Lower leg skin (tissue), 3 donors: ENCODE data around the gene ISG20L2.

Experiments
- POLR2A ChIP-seq, 2 donors: fragments of 450-650 bp; IDR thresholded peaks; one replicate each; pipeline ENCODE4 v1.6.1; 2016 to 2017; ENCODE audit warnings: antibody characterized with exemption in 2 of 2, mild to moderate bottlenecking in 1 of 2, moderate library complexity in 1 of 2
- TF ChIP-seq, protein P1 (sequence below), 3 donors: fragments of 450-650 bp; IDR thresholded peaks; one replicate each; pipeline ENCODE4 v1.5.1; 2016; ENCODE audit warnings: antibody characterized with exemption in 3 of 3, mild to moderate bottlenecking in 3 of 3, moderate library complexity in 2 of 3

DNA sequence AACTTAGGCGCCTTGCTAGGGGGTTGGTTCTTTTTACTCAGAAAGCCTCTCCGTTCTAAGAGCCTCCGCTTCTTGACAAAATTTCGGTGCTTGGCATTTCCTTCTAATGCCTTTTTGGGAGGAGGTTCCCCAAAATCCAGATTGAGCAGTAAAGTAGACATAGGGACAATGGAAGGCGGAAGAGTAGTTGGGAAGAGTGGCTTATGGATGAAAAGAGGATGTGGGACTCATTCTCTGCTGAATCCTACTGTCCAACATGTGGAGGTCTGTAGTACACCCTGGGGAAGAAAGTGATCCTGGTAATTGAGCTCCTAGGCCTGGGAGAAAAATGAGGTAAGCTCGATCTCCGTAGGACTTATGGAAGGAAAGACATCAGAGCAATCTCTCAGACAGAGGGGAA is 1.1 kb downstream of the ISG20L2 start:
- TF ChIP-seq, protein P1, sequence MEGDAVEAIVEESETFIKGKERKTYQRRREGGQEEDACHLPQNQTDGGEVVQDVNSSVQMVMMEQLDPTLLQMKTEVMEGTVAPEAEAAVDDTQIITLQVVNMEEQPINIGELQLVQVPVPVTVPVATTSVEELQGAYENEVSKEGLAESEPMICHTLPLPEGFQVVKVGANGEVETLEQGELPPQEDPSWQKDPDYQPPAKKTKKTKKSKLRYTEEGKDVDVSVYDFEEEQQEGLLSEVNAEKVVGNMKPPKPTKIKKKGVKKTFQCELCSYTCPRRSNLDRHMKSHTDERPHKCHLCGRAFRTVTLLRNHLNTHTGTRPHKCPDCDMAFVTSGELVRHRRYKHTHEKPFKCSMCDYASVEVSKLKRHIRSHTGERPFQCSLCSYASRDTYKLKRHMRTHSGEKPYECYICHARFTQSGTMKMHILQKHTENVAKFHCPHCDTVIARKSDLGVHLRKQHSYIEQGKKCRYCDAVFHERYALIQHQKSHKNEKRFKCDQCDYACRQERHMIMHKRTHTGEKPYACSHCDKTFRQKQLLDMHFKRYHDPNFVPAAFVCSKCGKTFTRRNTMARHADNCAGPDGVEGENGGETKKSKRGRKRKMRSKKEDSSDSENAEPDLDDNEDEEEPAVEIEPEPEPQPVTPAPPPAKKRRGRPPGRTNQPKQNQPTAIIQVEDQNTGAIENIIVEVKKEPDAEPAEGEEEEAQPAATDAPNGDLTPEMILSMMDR (IDR thresholded peaks at IDR 0.05) = no peak
- TF ChIP-seq POLR2A (IDR thresholded peaks at IDR 0.05) = no peak
